ENCODE measurements around the gene TSR1.

Gene TSR1

DNA sequence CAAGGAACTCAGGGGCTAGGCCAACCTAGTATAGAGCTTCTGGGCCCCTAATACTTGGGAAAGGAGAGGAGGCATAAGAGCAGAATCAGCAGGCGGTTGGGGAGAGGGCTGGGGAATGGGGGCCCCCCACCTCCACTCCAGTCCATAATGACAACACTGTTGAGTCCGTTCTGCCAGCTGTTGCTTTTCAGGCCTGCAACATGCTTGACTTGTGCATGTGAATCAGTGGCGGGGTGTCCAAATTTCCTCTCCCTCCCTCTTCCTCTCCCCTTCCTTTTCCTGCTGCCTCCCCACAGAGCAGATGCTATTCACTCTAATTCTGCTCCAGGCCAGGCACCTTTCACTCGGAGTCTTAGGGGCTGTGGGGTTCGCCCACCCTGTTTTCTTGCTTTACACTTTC lies 32.8 kb upstream of the TSR1 start:
- DNase-seq: no peak

GRCh38 chr17:2368359-2368758 lies 32.1 kb upstream of the TSR1 start:
- DNase-seq: no peak

- DNase-seq: no peak
Observed at GRCh38 chr17:2366747-2367494, 30.7 kb upstream of the TSR1 start.

- DNase-seq: no peak
Observed at GRCh38 chr17:2365132-2365531, 28.9 kb upstream of the TSR1 start.

GRCh38 chr17:2364763-2365116 lies 28.5 kb upstream of the TSR1 start:
- DNase-seq: no peak

GRCh38 chr17:2363851-2364762 lies 27.9 kb upstream of the TSR1 start:
- DNase-seq: no peak

GRCh38 chr17:2363318-2363717 lies 27.1 kb upstream of the TSR1 start:
- DNase-seq: no peak

DNA sequence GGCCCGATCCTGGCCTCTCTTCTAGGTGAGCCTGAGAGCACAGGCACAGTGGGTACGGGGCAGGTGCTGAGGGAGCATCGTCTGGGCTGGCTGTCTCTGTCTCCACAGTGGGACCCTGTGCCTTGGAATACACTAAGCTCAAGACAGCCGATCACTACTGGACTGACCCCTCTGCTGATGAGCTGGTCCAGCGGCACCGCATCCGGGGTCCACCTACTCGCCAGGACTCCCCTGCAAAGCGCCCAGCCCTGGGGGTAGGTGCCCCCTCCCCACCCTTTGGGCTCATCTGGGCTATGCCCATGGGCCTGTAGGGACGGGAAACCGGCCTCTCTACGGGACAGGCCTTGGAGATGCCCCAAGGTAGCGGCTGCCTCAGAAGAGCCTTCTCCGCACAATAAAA lies 26.6 kb upstream of the TSR1 start:
- DNase-seq: no peak

DNA sequence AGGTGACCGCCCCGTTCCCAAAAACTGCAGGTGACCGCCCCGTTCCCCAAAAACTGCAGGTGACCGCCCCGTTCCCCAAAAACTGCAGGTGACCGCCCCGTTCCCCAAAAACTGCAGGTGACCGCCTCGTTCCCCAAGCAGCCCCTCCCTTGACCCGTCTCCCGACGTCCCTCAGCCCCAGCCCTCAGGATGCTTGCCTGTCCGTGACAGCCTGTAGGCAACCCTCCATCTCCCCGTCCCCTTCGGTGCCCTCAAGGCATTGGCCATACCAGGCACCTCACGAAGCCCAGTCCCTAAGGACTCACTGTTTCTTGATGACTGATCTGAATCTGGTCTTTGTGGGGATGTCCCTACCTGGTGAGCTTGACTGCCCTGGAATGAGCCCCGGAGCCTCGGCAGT lies 26.2 kb upstream of the TSR1 start:
- no peak for DNase-seq

GRCh38 chr17:2362016-2362415 lies 25.8 kb upstream of the TSR1 start:
- no peak for DNase-seq

GRCh38 chr17:2361010-2361760 lies 24.9 kb upstream of the TSR1 start:
- DNase-seq: no peak

- DNase-seq: no peak
Observed at GRCh38 chr17:2357931-2358434, 21.7 kb upstream of the TSR1 start.

- DNase-seq: no peak
Observed at GRCh38 chr17:2357237-2357636, 21.0 kb upstream of the TSR1 start.

- DNase-seq: no peak
Observed at GRCh38 chr17:2354311-2354710, 18.1 kb upstream of the TSR1 start.

GRCh38 chr17:2351269-2351668 lies 15.0 kb upstream of the TSR1 start:
- no peak for DNase-seq

DNA sequence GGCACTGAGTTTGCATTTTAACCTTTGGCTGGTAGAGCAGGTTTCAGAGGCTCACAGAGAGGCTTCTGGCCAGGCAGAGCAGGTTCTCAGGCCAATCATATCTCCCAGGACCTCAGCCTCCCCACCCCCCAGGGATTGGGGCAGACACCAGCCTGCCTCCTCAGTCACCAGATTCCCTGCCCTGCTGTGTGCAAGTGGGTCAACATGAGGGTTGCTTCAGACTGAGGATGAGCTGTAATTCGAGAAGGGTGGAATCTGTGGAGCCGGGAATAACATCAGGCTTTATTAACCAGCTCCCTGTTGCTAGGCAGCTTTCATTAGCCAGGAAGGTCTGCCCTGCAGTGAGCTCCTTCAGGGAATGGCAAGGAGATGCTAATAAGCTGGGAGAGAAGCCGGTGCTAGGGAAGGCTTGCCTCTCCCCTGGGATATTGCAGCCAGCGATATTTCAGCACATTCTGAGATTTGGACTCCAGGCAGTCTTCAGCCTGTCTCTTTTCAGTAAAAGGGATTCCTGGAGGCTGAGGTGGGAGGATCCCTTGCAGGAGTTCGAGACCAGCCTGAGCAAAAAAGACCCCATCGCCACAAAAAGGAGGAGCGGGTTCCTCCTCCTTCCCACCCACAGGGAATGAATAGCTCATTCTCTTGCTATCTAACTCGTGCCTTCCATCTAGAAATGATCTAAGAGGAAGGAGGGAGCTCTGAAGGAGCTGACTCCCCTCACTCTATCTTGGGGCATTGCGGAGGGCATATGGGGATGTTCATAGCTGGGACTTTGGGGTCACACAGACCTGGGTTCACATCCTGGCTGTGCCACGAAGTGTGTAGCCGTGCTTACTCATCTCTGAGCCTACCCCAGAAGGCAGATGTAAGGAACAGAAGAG lies 11.8 kb upstream of the TSR1 start:
- peak; percentile 74 for DNase-seq

DNA sequence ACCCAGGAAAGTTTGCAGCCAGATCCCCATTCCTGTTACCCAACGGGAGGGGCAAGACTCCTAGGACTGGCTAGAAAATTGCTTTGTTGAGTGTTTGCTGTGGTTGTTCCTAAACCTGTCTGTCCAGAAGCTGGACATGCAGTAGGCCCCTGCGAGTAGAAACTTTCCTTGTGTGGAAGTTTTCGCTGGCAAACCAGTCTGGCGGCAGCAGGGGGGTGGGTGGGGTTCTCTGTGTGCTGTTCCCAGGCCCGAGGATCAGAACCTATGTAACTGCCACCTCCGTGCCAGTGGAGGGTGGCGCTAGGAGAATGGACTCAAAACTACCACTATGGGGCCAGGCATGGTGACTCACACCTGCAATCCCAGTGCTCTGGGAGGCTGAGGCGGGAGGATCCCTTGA lies 10.2 kb upstream of the TSR1 start:
- DNase-seq: no peak

DNA sequence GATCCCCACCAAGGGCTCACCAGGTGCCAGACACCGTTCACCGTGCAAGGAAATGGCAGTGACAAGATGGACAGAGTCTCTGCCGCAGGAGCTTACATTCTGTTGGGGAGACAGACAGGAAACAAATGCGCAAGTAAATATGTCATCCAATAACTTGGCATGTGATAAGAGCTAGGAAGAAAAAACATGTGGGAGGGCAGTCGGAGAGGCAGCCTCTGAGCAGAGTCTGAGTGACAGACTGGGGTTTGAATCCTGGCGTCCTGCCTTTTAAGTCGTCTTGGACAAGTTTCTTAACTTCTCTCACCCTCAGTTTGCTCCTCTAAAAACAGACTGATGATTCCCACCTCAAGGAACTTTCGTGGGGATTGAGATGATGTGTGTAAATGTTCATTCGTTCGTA lies 8.3 kb upstream of the TSR1 start:
- DNase-seq: no peak

GRCh38 chr17:2343421-2343820 lies 7.2 kb upstream of the TSR1 start:
- DNase-seq: no peak

- DNase-seq: peak; percentile 6
Observed at GRCh38 chr17:2338315-2338657, 2.0 kb upstream of the TSR1 start.

GRCh38 chr17:2337544-2338314 lies 1.5 kb upstream of the TSR1 start:
- DNase-seq: peak; percentile 41
